NCI-H526 treated with DMSO at 0.1 percent for 48 hours (cell line): ENCODE measurements around the gene EIF2AK2.

Source experiments
- DNase-seq: peaks from one replicate; lab custom pipeline; 2025; lab: John Stamatoyannopoulos, UW

Gene EIF2AK2

GRCh38 chr2:37100054-37100453 lies 56.7 kb downstream of the EIF2AK2 start:
- DNase-seq = no peak

GRCh38 chr2:37098416-37099118 lies 58.2 kb downstream of the EIF2AK2 start:
- no peak for DNase-seq

GRCh38 chr2:37096568-37096967 lies 60.2 kb downstream of the EIF2AK2 start:
- DNase-seq = no peak

GRCh38 chr2:37091873-37092272 lies 64.9 kb downstream of the EIF2AK2 start:
- DNase-seq = no peak

GRCh38 chr2:37090019-37090477 lies 66.7 kb downstream of the EIF2AK2 start:
- DNase-seq = no peak

- no peak for DNase-seq
Measured at GRCh38 chr2:37085731-37086147, 71.0 kb downstream of the EIF2AK2 start.

- DNase-seq = peak; percentile 59
Measured at GRCh38 chr2:37084797-37085196, 72.0 kb downstream of the EIF2AK2 start.

- DNase-seq = peak; percentile 97
Measured at GRCh38 chr2:37083873-37084794, 72.6 kb downstream of the EIF2AK2 start, which contains the start of the genes GPATCH11 and HEATR5B. Gene GPATCH11 (plus strand): TSS chr2:37084518. CDS start chr2:37088382, 3,864 bp downstream. Gene HEATR5B (minus strand): TSS chr2:37084372. CDS start chr2:37083414, 958 bp downstream.

GRCh38 chr2:37080689-37081088 lies 76.1 kb downstream of the EIF2AK2 start:
- DNase-seq = no peak

- no peak for DNase-seq
Measured at GRCh38 chr2:37080266-37080665, 76.5 kb downstream of the EIF2AK2 start.

GRCh38 chr2:37070931-37071330 lies 85.8 kb downstream of the EIF2AK2 start:
- DNase-seq = no peak

- DNase-seq = no peak
Measured at GRCh38 chr2:37068686-37069085, 88.1 kb downstream of the EIF2AK2 start.

- no peak for DNase-seq
Measured at GRCh38 chr2:37061776-37062175, 95.0 kb downstream of the EIF2AK2 start.

GRCh38 chr2:37061013-37061711 lies 95.6 kb downstream of the EIF2AK2 start:
- no peak for DNase-seq

GRCh38 chr2:37060446-37060845 lies 96.3 kb downstream of the EIF2AK2 start:
- no peak for DNase-seq

GRCh38 chr2:37059841-37060240 lies 96.9 kb downstream of the EIF2AK2 start:
- DNase-seq = no peak

GRCh38 chr2:37052600-37053332 lies 104.0 kb downstream of the EIF2AK2 start:
- DNase-seq = no peak
